ENCODE results near the gene KCNG1. TPM values are rescaled to one million over a fixed set of nuclear protein-coding genes. Genes with fewer than 3 reads are reported as not detected.

The KCNG1 gene
- total RNA-seq, 1 donor from 2014 or later: 7.8 TPM

GRCh38 chr20:51028616-51029212 lies 5.8 kb upstream of the KCNG1 start:
- Mint-ChIP-seq H3K36me3 (ENCODE audit: insufficient read depth) (no peaks in the 10 kb centered on the region), H3K27me3 (peaks cover 73% of the 10 kb centered on the region), H3K4me3 (ENCODE audit: low read depth) (no peak overlapping the region), H3K4me1 (ENCODE audit: low read depth) (no peaks in the 10 kb centered on the region), H3K9me3 (ENCODE audit: low read depth) (no peaks in the 10 kb centered on the region), H3K27ac (no peak overlapping the region)
- TF ChIP-seq, protein P1, sequence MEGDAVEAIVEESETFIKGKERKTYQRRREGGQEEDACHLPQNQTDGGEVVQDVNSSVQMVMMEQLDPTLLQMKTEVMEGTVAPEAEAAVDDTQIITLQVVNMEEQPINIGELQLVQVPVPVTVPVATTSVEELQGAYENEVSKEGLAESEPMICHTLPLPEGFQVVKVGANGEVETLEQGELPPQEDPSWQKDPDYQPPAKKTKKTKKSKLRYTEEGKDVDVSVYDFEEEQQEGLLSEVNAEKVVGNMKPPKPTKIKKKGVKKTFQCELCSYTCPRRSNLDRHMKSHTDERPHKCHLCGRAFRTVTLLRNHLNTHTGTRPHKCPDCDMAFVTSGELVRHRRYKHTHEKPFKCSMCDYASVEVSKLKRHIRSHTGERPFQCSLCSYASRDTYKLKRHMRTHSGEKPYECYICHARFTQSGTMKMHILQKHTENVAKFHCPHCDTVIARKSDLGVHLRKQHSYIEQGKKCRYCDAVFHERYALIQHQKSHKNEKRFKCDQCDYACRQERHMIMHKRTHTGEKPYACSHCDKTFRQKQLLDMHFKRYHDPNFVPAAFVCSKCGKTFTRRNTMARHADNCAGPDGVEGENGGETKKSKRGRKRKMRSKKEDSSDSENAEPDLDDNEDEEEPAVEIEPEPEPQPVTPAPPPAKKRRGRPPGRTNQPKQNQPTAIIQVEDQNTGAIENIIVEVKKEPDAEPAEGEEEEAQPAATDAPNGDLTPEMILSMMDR (IDR thresholded peaks at IDR 0.05; ENCODE audit: unreplicated experiment): no peak
- no peak for DNase-seq (ENCODE audit: low spot score, unreplicated experiment)

DNA sequence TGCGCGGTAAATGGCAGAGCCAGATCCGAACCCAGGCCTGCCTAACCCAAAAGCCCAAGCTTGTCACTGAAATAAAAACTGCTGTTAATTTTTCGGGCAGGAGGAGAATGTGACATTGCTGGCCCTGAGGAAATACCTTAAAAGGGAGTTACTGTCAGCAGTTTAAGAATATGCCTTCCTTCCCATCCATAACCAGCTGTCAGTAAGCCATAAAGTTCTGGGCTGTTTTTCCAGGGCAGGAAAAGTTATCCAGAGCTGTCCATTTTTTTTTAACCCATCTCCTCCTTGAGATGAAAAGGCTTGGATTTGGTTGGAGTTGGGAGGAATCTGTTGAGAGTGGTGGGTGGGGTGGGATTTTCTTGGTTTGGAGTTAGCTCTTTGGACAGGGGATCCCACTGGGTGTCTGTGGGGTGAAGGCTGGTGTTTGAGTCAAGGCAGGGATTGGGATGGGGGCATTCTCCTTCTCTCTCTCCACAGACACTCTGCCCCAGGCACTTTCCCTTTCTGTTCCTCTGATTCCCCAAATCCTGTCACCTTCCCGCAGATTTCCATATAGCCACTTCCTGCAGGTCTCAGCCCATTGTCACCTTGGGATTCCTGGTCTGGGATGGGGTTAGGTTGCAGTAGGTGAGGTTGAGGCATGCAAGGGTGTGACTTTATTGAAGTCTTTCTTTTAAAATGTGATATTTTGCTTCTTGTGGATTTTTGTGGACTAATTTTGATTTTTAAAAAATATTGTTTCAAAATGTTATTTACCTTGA lies 4.3 kb upstream of the KCNG1 start:
- Mint-ChIP-seq H3K27me3 (peaks cover 74% of the 10 kb centered on the region), H3K36me3 (ENCODE audit: insufficient read depth) (no peaks in the 10 kb centered on the region), H3K9me3 (ENCODE audit: low read depth) (no peaks in the 10 kb centered on the region), H3K4me1 (ENCODE audit: low read depth) (peaks cover 2% of the 10 kb centered on the region), H3K4me3 (ENCODE audit: low read depth) (no peak overlapping the region), H3K27ac (no peak overlapping the region)
- TF ChIP-seq, protein P1 (IDR thresholded peaks at IDR 0.05; ENCODE audit: unreplicated experiment): no peak
- no peak for DNase-seq (ENCODE audit: low spot score, unreplicated experiment)

DNA sequence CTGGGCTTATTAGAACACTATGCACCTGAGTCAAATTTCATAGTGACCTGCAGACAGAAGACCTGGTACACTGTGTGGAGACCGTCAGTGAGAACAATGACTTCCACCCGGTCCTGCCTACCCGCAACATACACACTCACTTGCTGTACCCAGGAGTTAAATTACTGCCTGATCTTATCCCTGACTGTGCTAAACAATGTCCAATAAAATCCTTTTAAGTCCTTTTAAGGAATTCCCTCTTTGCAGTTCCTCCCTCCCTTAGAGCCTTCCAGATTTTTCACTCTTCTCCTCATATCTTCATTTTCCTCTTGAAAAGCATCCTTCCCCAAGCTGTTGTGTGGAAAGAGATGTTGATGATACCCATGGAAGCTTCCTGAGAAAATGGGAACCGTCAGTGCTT lies 3.4 kb upstream of the KCNG1 start:
- Mint-ChIP-seq H3K9me3 (ENCODE audit: low read depth) (no peaks in the 10 kb centered on the region), H3K36me3 (ENCODE audit: insufficient read depth) (no peaks in the 10 kb centered on the region), H3K27me3 (peaks cover 78% of the 10 kb centered on the region), H3K4me1 (ENCODE audit: low read depth) (peaks cover 8% of the 10 kb centered on the region), H3K27ac (no peak overlapping the region), H3K4me3 (ENCODE audit: low read depth) (no peak overlapping the region)
- no peak for DNase-seq (ENCODE audit: low spot score, unreplicated experiment)
- TF ChIP-seq, protein P1 (IDR thresholded peaks at IDR 0.05; ENCODE audit: unreplicated experiment): no peak

GRCh38 chr20:51024761-51025160 lies 1.9 kb upstream of the KCNG1 start:
- no peaks in the 10 kb centered on the region for H3K36me3 Mint-ChIP-seq (ENCODE audit: insufficient read depth)
- no peak for DNase-seq (ENCODE audit: low spot score, unreplicated experiment)
- H3K4me1 Mint-ChIP-seq (ENCODE audit: low read depth): peaks cover 8% of the 10 kb centered on the region
- no peak overlapping the region for H3K27ac Mint-ChIP-seq
- TF ChIP-seq, protein P1 (IDR thresholded peaks at IDR 0.05; ENCODE audit: unreplicated experiment): no peak
- no peaks in the 10 kb centered on the region for H3K9me3 Mint-ChIP-seq (ENCODE audit: low read depth)
- peaks cover 78% of the 10 kb centered on the region for H3K27me3 Mint-ChIP-seq
- H3K4me3 Mint-ChIP-seq (ENCODE audit: low read depth): no peak overlapping the region

DNA sequence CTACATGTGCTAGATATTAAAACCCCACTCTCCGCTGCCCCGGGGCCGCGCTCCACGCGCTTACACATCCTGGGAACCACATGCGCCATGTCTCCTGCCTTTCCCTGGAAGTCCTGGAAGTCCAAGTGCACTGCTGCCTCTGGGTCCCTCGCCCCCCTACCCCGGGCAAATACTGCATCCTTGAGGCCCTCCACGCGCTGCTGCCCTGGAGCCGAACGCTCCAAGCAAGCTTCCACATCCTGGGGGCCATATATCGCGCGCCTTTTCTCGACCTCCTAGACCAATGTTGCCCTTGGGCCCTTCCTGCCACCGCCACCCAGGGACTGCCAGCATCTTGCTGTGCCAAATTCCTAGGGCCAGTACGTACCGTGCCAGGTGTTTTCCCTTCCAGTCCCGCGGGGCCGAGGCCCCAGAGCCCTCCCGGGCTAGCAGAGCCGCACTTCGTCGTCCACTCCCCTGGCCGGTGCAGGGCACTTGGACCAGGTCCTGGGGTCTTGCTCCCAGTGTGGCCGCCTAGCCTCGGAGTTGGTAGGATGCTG lies 779 bp upstream of the KCNG1 start:
- DNase-seq (ENCODE audit: low spot score, unreplicated experiment): no peak
- Mint-ChIP-seq H3K27ac (no peak overlapping the region), H3K9me3 (ENCODE audit: low read depth) (no peaks in the 10 kb centered on the region), H3K4me1 (ENCODE audit: low read depth) (peaks cover 8% of the 10 kb centered on the region), H3K27me3 (peaks cover 71% of the 10 kb centered on the region), H3K4me3 (ENCODE audit: low read depth) (peak overlapping the region; percentile 76), H3K36me3 (ENCODE audit: insufficient read depth) (no peaks in the 10 kb centered on the region)
- TF ChIP-seq, protein P1 (IDR thresholded peaks at IDR 0.05; ENCODE audit: unreplicated experiment): no peak

Data from progenitor cell of endocrine pancreas (in vitro differentiated cells).